Ovary (tissue), 3 donors: Measurements from ENCODE around the gene PHOX2B.

Source experiments
- CTCF ChIP-seq, 3 donors: fragments of 450-650 bp in 2 of 3; fragments of 200-600 bp in 1 of 3; IDR thresholded peaks; one replicate each; pipeline versions ENCODE4 v1.5.1 to v1.8.0; 2016 to 2022; ENCODE audit warnings: antibody characterized with exemption in 3 of 3, mild to moderate bottlenecking in 1 of 3
- POLR2A ChIP-seq: fragments of 450-650 bp; IDR thresholded peaks from one replicate; pipeline ENCODE4 v1.6.1; 2017; ENCODE audit warnings: antibody characterized with exemption, mild to moderate bottlenecking, moderate library complexity
- donor health status: DM: no; HTN: no; CAD: no.

GRCh38 chr4:41727861-41728572, 20.5 kb downstream of the PHOX2B start:
- no peak for TF ChIP-seq POLR2A
- TF ChIP-seq CTCF (IDR thresholded peaks at IDR 0.05), result no peak
